HG02885 (cell line): ENCODE measurements around the gene CHST3.
"Not testable (repeated sequence)": the region's sequence is repeated elsewhere in the genome, so short reads cannot be mapped to it uniquely, and the experiment has no call there.

ENCODE experiments used
- ATAC-seq: cut with Tn5 transposase; IDR thresholded peaks from one replicate; pipeline ENCODE4 v1.9.1; 2021; ENCODE audit warnings: mild to moderate bottlenecking; ENCODE audit not compliant: unreplicated experiment, poor library complexity

Gene CHST3

DNA sequence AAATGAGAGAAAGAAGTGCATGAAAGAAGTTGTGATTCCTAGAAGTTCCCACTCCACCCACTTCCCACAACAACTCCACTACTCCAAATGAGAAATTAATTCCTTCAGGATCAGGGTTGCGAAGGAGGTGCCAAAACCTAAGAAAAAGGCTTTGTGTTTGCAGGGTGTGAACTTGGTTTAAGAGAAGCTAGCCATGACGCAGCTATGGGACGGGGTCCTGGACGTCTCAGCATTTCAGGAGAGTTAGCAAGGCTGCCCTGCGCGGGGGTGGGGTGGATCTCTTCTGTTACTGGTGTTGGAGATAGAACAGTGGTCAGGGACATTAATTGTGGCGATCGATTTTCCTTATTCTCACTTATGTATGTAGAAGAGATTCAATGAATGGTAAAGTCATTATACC lies 61.2 kb downstream of the CHST3 start:
- no peak for ATAC-seq

DNA sequence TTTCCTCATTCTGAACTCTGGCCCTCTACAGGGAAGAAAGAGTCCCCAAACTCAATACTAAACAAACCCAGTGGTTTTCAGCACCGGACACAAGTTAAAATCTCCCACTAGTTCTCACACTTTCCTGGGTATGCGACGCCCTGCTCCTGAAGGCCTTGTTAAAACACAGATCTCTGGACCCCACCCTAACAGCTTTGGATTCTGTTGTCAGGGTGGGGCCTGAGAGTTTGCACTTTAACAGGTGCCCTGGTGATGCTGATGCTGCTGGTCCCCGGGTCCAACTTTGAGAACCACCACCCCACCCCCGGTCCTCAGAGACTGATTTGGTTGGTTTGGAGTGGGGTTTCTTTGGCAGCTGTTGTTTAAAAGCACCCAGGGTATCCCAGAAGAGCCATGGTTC lies 61.6 kb downstream of the CHST3 start:
- no peak for ATAC-seq

DNA sequence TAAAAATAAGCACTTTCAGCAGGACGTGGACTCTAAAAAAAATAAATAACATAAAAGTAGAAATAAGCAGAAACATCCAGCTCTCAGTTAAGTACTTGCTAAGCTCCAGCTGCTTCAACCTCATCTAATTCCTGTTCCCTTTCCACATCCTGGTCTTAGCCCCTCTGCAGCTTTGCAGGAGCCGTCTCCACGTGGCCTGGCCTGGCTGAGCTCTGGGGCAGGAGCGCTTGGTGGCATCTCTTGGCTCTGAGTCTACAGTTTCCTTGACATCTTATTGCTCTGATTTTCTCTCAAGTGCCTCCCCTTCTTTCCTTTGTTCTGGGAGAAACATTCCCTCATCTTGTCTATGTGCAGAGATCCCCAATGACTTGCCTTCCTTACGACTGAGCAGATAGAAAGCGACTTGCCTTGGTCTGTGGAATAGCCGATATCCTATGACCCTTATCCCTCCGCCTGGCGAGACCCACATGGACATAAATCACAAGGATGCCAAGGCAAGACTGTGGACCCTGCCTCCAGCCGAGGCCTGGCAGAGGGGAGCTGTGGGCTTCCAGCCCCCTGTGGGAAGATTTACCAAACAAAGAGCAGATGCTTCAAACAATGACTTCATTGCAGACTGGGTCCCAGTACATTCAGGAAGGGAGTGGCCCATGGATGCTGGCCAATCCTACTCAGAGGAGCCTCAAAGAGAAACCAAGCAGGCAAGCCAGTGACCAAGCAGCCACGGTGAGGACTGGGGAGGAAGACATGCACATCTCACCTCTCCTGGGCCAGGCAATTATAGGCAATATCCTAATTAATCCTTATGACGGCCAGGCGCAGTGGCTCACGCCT lies 62.3 kb downstream of the CHST3 start:
- ATAC-seq: no peak

DNA sequence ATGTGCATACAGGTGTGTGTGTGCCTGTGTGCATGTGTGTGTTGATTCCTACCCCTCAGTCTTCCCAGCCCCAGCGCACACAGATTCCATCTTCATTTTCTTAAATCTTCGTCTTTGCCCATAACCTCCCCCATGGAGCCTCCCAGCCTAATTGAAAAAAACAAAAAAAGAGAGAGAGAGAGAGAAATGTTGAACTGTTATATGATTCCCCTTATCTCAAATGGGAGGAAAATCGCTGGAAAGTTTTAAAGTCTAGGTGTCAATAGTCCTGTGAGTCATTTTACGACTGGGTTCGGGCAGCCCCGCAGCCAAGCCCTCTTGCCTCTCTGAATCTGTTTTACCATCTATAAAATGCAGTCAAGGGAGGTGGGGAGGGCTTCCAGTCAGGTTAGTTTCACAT lies 63.3 kb downstream of the CHST3 start:
- ATAC-seq: no peak

DNA sequence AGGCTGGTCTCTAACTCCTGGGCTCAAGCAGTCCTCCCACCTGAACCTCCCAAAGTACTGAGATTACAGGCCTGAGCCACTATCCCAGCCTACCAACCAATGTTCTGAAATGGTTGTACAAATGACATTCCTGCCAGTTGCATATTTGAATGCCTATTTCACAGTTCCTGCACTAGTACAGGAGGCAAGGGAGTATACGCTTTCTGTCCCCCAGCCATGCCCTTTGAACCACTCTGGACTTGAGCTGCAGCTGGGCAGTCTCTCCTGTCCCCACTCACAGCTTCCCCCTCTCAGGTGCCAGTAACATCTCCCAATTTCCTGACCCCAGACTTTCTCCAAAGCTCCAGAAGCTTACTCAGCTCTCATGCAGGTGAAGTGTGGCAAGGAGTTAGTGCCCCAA lies 65.2 kb downstream of the CHST3 start:
- no peak for ATAC-seq

DNA sequence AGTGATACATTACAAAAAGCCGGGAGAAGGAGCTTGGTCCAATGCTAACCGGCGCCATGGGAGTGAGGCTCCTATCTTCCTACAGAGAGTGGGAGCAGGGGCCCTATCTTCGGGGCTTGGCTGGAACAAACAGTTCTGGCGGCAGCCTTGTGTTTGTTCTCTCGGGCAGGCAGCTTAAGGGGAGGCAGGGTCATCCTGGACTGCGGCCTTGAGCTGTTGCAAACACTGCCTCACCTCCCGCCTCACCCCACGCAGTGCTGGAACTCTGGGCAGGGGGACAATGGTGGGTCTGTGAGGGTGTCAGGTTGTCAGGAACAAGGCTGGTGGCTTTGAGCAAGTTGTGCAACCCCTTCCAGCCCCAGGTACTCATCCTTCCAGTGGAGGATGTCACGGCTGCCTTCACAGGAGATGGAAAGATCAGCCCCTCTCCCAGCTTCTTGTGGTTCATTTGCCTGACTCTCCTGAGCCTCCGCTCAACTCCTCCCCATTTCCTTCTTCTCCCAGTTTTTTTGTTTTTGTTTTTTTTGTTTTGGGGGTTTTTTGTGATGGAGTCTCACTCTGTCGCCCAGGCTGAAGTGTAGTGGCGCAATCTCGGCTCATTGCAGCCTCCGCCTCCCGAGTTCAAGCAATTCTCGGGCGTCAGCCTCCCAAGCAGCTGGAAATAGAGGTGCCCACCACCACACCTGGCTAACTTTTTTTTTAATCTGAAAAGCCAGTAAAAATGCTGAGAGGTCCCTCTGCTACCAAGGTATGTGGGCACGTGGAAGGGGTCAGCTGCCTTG lies 66.8 kb downstream of the CHST3 start:
- no peak for ATAC-seq

DNA sequence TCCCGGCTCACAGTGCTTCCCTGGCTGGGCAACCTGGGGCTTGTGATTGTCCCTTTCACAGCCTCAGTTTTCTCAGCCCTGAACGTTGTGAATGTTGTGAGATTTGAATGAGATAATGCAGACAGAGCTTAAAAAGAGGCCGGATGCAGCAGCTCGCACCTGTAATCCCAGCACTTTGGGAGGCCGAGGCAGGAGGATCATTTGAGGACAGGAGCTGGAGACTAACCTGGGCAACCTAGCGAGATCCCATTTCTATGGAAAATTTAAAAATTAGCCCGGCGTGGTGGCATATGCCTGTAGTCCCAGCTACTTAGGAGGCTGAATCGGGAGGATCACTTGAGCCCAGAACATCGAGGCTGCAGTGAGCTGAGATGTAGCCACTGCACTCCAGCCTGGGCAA lies 67.5 kb downstream of the CHST3 start:
- no peak for ATAC-seq

DNA sequence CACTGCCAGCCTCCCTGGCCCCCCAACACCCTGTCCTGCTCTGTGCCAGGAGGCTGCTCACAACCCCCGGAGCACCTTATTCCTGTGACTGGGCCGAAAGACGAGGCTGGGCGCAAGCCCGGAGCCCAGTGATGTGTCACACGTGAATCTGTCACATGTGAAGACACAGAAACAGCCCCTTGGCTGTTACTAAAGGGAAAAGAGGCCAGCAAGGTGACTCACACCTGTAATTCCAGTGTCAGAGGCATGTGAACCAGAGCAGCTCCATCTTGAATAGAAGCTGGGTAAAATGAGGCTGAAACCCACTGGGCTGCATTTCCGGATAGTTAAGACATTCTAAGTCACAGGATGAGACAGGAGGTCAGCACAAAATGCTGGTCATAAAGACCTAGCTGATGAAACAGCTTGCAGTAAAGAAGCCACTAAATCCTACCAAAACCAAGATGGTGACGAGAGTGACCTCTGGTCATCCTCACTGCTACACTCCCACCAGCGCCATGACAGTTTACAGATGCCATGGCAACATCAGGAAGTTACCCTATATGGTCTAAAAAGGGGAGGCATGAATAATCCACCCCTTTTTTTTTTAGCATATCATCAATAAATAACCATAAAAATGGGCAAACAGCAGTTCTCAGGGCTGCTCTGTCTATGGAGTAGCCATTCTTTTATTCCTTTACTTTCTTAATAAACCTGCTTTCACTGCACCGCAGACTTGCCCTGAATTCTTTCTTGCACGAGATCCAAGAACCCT lies 68.4 kb downstream of the CHST3 start:
- not testable (repeated sequence) for ATAC-seq

DNA sequence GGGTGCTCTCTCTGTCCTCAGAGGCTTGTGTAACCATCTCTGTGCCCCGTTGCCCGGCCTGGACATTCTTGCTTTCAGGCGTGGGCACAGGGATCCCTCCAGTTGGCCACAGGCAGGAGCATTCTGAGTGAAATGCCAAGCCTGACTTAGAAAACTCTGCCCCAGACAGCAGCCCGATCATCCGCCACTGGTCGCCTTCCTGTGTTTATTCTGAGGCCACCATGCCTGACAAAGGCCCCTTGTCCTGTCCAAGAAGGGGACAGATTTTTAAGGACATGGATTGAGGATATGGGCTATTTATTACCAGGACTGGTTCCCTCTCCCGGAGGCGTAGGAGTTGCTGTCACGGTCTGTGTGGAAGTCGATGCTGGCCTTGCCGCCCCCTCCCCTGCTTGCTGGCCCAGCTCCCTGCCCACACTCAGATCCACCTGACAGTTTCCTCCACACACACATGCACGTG lies 69.9 kb downstream of the CHST3 start:
- ATAC-seq: no peak

DNA sequence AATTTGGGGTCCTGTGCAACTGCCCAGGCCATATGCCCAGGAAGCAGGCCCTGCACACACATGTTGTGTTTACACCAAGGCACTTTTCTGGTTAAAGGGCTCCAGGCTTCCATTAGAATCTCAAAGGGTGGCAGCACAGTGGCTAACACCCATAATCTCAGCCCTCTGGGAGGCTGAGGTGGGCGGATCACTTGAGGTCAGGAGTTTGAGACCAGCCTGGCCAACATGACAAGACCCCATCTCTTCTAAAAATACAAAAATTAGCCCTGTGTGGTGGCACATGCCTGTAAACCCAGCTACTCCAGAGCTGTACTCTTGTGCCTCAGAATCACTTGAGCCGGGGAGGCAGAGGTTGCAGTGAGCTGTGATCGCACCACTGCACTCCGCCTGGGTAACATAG lies 70.6 kb downstream of the CHST3 start:
- ATAC-seq: no peak

DNA sequence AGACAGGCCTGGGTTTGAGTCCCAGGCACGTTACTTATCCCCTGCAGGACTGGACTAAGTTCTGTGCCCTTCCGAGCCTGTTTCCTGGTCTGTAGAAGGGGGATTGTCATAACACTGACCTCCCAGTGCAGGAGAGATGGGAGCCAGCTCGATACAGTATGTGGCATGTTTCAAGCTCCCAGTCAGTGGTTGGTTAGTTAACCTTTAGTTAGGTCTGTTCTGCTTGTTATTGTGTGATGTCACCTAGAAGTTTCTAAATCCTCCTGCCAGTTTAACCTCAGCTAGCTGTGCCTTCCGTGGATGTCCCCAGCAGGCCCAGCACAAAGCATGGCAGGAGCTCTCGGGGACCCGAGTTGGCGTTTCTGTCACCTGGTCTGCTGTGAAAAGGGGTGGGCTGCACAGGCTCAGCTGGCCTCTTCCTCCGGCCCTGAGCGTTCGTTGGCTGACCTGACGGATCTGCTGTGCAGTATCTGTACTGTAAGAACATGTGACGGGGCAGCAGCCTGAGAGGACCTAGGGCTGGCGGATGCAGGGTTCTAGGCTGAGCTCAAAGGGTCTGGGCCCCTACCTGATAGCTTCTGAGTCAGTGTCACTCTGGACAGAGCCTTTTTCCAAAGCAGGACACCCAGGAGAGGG lies 71.2 kb downstream of the CHST3 start:
- no peak for ATAC-seq

DNA sequence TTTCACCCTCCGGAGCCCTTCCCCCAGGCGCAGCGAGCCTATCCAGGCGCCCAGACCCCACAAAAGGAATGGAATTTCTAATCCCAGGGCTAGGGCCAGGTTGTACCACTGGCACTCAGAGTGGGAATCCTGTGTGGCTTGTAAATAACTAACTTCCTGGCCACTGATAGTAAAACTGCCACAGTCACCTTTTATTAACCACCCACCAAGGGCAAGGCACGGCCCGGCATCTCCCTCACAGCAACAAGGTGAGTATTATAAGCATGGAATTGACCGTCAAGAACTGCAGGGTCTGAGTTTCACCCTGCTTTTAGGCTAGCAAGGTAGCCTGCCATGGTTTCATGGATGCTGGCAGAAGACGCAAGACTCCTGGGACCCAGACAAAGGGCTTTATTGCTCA lies 73.1 kb downstream of the CHST3 start:
- no peak for ATAC-seq

DNA sequence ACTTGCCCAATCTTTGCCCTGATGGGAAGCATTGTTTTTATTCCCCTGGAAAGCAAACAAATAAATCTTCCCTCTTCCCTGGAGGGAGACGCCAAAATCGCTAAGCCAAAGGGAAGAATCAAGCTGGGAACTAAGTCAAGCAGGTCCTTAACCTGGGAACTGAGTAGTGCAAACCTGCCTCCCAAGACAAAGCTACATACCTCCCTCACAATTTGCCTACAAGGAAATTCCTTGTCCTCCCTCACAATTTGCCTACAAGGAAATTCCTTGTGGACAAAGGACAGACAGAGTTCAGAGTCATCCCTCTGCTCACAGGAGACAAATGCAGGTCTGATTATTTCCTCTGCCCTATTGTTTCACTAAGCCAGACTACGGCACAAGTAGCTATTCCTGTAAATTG lies 73.6 kb downstream of the CHST3 start:
- no peak for ATAC-seq

DNA sequence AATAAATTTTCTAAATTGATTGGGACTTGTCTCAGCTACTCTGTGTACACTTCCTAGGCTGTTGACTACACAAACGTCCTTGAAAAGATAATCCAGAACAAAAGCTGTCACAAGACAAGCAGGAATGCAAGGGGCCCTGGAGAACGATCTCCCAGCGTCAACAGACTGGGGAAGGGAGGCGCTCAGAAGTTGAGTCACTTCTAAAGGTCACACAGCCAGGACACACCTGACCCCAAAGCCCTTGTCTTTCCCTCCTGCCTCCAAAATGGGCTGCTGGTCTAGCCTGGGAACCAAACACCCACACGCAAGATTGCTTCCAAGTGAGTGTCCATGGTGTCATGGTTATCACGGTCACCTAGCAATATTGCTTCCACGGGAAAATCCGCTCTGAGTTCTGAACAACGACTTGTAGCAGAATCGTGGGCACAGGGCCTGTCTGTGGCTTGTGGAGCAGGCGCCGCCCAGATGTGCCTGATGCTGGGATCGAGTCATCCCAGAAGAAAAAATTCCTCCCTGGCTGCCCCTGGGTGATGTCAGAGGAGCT lies 74.3 kb downstream of the CHST3 start:
- no peak for ATAC-seq

DNA sequence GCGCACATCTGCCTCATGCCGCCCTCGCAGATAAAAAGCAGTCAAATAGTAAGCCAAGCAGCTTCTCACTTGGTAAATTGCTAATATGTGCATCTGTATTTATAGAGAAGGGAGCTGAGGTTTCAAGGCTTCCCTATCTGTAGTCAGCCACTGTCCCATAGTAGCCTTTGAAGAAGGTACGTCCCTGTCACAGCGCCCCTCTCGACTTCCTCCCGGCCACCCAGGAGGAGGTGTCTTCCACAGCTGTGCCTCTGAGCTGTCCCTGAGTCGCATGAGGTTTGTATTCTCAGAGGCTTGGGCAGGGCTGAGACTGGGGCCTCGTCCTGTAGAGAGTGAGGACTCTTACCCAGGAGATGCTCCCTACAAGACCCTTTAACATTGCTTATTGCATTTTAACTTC lies 75.2 kb downstream of the CHST3 start:
- no peak for ATAC-seq

DNA sequence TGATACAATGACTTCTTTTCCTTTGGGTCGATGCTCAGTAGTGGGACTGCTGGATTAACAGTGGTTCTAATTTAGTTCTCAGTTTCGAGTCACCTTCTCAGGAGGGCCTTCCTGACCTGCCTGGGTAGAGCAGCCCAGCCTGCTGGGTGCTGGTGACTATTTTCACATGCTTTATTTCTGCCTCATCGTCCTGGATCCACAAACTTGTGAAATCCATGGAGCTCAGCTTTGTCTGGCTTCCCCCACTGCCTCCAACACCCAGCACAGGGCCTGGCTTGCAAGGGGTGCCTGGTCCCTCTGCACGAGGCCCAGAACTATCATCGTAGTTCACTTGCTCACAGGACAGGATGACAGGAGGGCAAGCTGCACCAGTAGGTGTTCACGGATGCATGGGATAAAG lies 77.3 kb downstream of the CHST3 start:
- no peak for ATAC-seq

DNA sequence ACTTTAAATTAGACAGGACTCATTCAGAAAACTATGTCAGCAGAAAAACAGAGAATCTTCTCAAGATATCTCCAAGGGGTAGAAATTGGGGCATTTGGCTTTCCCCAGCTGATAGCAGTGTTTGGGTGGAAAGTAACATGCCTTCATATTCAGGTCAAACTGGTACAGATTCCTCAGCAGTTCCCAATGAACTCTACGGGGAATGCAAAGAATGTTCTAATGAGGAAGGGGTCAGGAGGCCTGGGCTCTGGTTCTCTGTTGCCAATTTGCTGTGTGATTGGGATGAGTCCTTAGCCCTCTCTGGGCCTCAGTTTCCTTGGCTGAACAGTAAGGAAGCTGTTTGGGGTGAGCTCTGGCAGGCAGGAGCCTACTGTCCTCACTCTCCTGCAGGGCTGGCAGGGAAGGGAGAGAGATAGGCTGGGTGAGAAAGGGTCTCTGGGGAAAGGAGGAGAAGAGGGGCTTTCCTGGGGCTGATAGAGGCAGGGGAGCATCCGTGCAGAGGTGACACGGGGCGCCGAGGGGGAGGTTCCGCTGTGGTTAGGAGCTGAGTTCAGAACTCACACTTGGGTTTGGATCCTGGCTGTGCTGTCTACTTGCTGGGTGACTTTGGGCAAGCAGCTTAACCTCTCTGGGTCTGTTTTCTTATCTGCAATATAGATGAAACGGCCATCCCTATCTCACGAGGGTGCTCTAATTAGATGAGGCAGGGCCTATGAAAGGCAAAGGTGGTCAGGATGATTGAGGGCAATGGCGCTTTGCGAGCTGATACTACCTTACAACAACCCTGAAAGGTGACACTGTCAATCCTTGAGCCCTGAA lies 79.0 kb downstream of the CHST3 start:
- ATAC-seq: no peak

DNA sequence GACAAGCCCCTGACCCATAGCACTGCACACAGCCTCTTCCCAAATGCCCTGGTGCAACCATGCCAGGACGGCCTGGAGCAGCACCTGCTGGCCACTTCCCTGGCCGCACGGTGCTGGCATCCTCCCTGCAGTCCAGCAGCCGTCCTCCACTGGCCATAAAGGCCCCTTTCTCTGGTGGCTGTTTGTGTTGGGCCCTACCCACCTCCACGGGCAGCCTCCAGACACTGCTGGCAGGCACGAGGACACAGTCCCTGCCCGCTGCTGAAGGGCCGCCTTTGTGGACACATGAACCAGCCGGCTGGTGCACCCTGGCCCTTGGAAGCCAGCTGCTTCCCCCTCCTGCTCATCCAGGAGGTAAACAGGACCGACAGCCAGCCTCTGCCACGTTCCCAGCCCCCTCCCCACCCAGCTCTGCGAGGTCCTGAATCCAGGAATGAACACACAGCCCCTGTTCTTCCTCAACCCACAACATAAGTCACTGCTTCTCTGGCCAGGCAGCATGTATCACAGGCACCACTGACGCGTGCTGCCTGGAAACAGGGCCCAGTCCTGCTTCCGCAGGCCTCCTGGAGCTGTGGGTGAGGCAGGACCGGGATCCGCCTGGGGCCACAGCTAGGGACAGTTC lies 80.3 kb downstream of the CHST3 start:
- ATAC-seq: no peak

DNA sequence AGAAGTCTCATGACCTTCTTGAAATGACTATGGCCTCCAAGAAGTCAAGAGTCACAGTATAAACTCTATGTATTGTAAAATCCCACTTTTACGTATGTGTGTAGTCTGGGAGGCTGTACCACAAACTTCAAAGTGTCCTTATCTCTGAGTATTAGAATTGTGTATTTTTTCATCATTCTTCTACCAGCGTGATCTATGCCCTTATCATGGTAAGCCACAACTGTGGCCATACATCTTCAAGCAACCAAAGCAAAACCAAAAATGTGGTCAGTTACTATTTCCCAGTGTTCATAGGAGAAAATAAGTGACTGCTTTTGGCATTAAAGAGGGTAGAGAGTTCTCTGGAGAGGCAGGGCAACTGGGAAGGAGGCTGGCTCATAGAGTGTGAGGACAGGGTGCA lies 81.4 kb downstream of the CHST3 start:
- no peak for ATAC-seq
